ENCODE measurements around the gene CASK.

The CASK gene, protein sequence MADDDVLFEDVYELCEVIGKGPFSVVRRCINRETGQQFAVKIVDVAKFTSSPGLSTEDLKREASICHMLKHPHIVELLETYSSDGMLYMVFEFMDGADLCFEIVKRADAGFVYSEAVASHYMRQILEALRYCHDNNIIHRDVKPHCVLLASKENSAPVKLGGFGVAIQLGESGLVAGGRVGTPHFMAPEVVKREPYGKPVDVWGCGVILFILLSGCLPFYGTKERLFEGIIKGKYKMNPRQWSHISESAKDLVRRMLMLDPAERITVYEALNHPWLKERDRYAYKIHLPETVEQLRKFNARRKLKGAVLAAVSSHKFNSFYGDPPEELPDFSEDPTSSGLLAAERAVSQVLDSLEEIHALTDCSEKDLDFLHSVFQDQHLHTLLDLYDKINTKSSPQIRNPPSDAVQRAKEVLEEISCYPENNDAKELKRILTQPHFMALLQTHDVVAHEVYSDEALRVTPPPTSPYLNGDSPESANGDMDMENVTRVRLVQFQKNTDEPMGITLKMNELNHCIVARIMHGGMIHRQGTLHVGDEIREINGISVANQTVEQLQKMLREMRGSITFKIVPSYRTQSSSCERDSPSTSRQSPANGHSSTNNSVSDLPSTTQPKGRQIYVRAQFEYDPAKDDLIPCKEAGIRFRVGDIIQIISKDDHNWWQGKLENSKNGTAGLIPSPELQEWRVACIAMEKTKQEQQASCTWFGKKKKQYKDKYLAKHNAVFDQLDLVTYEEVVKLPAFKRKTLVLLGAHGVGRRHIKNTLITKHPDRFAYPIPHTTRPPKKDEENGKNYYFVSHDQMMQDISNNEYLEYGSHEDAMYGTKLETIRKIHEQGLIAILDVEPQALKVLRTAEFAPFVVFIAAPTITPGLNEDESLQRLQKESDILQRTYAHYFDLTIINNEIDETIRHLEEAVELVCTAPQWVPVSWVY

DNA sequence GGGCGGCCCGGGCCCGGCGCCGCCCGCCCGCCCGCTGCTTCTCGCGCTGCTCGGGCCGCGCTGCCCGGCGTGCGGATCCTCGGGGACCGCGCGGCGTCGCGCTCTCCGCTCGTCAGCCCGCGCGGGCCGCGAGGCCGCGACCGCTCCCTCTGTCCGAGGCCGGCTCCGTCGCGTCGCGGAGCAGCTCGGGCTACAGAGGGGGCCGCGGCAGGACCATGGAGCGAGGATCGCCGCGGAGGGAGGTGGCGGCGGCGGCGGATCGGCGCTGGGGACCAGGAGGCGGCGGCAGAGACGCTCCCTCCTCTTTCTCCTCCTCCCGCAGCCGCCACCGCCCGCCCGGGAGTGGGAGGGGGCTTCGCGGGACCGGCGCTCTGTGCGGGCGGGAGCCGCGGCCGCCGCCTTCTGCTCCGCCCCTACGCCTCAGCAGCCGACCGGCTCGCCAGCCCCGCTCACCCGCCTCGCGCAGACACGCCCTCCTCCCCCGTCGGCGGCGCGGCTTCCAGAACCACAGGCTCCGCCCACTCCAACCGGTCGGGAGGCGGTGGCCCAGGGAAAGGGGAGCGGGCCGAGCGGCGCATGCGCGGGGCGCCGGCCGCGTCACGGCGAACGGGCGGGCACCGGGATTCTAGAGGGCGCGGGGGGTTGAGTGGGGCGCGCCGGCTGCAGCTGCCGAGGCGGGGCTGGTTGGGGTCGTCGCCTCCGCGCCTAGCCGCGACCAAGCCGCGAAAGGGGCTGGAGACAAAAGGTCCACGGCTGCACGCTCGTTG, at the start of gene CASK:
Gene CASK (minus strand): TSS at position 344 of the 767 bp plus-strand sequence. CDS start 566 bp downstream, outside the sequence.
- H3K27ac ChIP-seq (ENCODE audit: low read depth, low read length), result peak within 1 kb of the TSS; percentile 61; the same call in 1 of the 2 replicates
- H3K4me3 ChIP-seq (ENCODE audit: low read depth, low read length), result peak within 1 kb of the TSS; percentile 91
- peaks cover 7% of the 10 kb centered on the region for H3K27me3 ChIP-seq (ENCODE audit: control insufficient read depth, insufficient read depth, low read length)
- H3K4me1 ChIP-seq (ENCODE audit: control insufficient read depth, insufficient read depth, low read length), result peaks cover 8% of the 10 kb centered on the region; the same call in 1 of the 2 replicates
- H3K9ac ChIP-seq (ENCODE audit: low read length), result peak within 1 kb of the TSS; percentile 91
- no peaks in the 10 kb centered on the region for H3K9me3 ChIP-seq (ENCODE audit: control insufficient read depth, insufficient read depth, low read depth, low read length)
- no peaks in the 10 kb centered on the region for H3K36me3 ChIP-seq (ENCODE audit: control insufficient read depth, insufficient read depth, low read length)

DNA sequence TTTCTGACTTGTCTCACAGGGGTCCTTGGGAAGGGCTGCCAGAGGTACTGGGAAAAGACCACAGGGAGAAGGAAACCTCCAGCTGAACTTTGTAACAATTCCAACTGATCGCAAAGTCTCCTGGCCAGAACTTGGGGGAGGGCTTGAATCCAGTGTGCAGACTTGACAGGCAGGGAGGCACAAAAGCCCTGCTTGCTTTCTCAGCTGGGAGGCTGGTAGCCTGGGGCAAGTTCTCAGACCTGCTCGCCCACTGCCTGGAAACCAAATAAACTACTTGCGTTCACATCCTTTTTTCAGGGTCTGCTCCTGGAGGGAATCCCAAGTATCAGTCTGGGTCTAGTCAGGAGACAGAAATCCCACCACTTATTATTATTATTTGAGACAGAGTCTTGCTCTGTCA, 48.0 kb upstream of the CASK start:
- Histone ChIP-seq H3K9ac (ENCODE audit: low read length) (peak overlapping the region; percentile 10), H3K4me1 (ENCODE audit: control insufficient read depth, insufficient read depth, low read length) (peaks cover 17% of the 10 kb centered on the region), H3K4me3 (ENCODE audit: low read depth, low read length) (no peak overlapping the region), H3K36me3 (ENCODE audit: control insufficient read depth, insufficient read depth, low read length) (no peaks in the 10 kb centered on the region), H3K27me3 (ENCODE audit: control insufficient read depth, insufficient read depth, low read length) (no peaks in the 10 kb centered on the region), H3K27ac (ENCODE audit: low read depth, low read length) (no peak overlapping the region), H3K9me3 (ENCODE audit: control insufficient read depth, insufficient read depth, low read depth, low read length) (0 out of 2 replicates have a peak, but pooled peaks cover 6% of the 10 kb centered on the region)

DNA sequence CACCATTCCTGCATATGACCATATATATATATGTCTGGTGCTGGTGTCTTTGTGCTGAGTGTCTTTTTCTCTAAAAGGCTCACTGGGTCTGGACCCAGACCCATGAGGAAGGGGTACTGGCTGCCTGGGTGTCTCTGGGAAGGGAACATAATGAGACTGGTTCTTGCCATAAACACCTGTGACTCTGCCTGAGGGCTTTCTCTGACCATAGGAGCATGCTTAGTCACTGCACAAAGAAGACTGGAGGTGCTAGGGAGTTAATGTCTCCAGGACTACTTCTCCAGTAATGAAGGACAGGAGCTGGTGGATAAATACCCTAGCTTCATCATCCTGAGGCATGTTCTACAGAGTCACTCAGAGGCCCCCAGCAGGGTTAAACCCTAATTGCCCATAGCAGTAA, 47.1 kb upstream of the CASK start:
- Histone ChIP-seq H3K9ac (ENCODE audit: low read length) (no peak overlapping the region), H3K9me3 (ENCODE audit: control insufficient read depth, insufficient read depth, low read depth, low read length) (0 out of 2 replicates have a peak, but pooled peaks cover 6% of the 10 kb centered on the region), H3K4me1 (ENCODE audit: control insufficient read depth, insufficient read depth, low read length) (peaks cover 17% of the 10 kb centered on the region), H3K4me3 (ENCODE audit: low read depth, low read length) (no peak overlapping the region), H3K27me3 (ENCODE audit: control insufficient read depth, insufficient read depth, low read length) (no peaks in the 10 kb centered on the region), H3K27ac (ENCODE audit: low read depth, low read length) (no peak overlapping the region), H3K36me3 (ENCODE audit: control insufficient read depth, insufficient read depth, low read length) (no peaks in the 10 kb centered on the region)

DNA sequence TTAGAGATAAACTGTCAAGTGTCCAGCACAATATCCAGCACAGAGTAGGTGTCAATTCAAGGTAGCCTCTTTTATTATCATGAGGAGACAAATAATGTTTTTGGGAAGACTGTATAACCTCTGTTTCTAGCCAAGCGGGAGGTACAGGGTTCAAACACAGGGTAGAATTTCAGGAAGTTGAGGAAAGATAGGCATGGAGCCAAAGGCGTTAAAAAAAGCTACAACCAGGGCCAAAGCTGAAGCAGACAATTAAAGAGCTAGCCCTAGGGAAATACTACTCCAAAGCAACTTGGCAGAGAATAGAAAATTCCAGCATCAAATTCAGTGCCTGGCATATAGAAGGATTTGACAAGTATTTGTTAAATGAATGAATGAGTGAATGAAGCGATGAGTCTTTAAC, 40.0 kb upstream of the CASK start:
- H3K27ac ChIP-seq (ENCODE audit: low read depth, low read length), result no peak overlapping the region
- H3K9ac ChIP-seq (ENCODE audit: low read length), result no peak overlapping the region
- no peaks in the 10 kb centered on the region for H3K27me3 ChIP-seq (ENCODE audit: control insufficient read depth, insufficient read depth, low read length)
- H3K36me3 ChIP-seq (ENCODE audit: control insufficient read depth, insufficient read depth, low read length), result no peaks in the 10 kb centered on the region
- H3K4me1 ChIP-seq (ENCODE audit: control insufficient read depth, insufficient read depth, low read length), result no peaks in the 10 kb centered on the region
- 0 out of 2 replicates have a peak, but pooled peaks cover 2% of the 10 kb centered on the region for H3K9me3 ChIP-seq (ENCODE audit: control insufficient read depth, insufficient read depth, low read depth, low read length)
- no peak overlapping the region for H3K4me3 ChIP-seq (ENCODE audit: low read depth, low read length)

GRCh38 chrX:41960142-41960541, 36.8 kb upstream of the CASK start:
- H3K9me3 ChIP-seq (ENCODE audit: control insufficient read depth, insufficient read depth, low read depth, low read length), result no peaks in the 10 kb centered on the region
- H3K36me3 ChIP-seq (ENCODE audit: control insufficient read depth, insufficient read depth, low read length), result no peaks in the 10 kb centered on the region
- H3K27me3 ChIP-seq (ENCODE audit: control insufficient read depth, insufficient read depth, low read length), result no peaks in the 10 kb centered on the region; the same call in 1 of the 2 replicates
- H3K4me1 ChIP-seq (ENCODE audit: control insufficient read depth, insufficient read depth, low read length), result no peaks in the 10 kb centered on the region
- no peak overlapping the region for H3K4me3 ChIP-seq (ENCODE audit: low read depth, low read length)
- H3K9ac ChIP-seq (ENCODE audit: low read length), result no peak overlapping the region
- H3K27ac ChIP-seq (ENCODE audit: low read depth, low read length), result no peak overlapping the region

GRCh38 chrX:41958861-41959260, 35.5 kb upstream of the CASK start:
- no peak overlapping the region for H3K27ac ChIP-seq (ENCODE audit: low read depth, low read length)
- H3K4me3 ChIP-seq (ENCODE audit: low read depth, low read length), result no peak overlapping the region
- no peaks in the 10 kb centered on the region for H3K36me3 ChIP-seq (ENCODE audit: control insufficient read depth, insufficient read depth, low read length)
- H3K9me3 ChIP-seq (ENCODE audit: control insufficient read depth, insufficient read depth, low read depth, low read length), result no peaks in the 10 kb centered on the region
- no peaks in the 10 kb centered on the region for H3K4me1 ChIP-seq (ENCODE audit: control insufficient read depth, insufficient read depth, low read length)
- no peak overlapping the region for H3K9ac ChIP-seq (ENCODE audit: low read length)
- H3K27me3 ChIP-seq (ENCODE audit: control insufficient read depth, insufficient read depth, low read length), result no peaks in the 10 kb centered on the region; the same call in 1 of the 2 replicates

GRCh38 chrX:41956027-41956426, 32.7 kb upstream of the CASK start:
- no peak overlapping the region for H3K9ac ChIP-seq (ENCODE audit: low read length)
- H3K27ac ChIP-seq (ENCODE audit: low read depth, low read length), result no peak overlapping the region
- no peaks in the 10 kb centered on the region for H3K4me1 ChIP-seq (ENCODE audit: control insufficient read depth, insufficient read depth, low read length)
- no peaks in the 10 kb centered on the region for H3K36me3 ChIP-seq (ENCODE audit: control insufficient read depth, insufficient read depth, low read length)
- H3K27me3 ChIP-seq (ENCODE audit: control insufficient read depth, insufficient read depth, low read length), result no peaks in the 10 kb centered on the region; the same call in 1 of the 2 replicates
- no peak overlapping the region for H3K4me3 ChIP-seq (ENCODE audit: low read depth, low read length)
- no peaks in the 10 kb centered on the region for H3K9me3 ChIP-seq (ENCODE audit: control insufficient read depth, insufficient read depth, low read depth, low read length)

- Histone ChIP-seq H3K36me3 (ENCODE audit: control insufficient read depth, insufficient read depth, low read length) (no peaks in the 10 kb centered on the region), H3K4me3 (ENCODE audit: low read depth, low read length) (no peak overlapping the region), H3K27ac (ENCODE audit: low read depth, low read length) (no peak overlapping the region), H3K9ac (ENCODE audit: low read length) (no peak overlapping the region), H3K9me3 (ENCODE audit: control insufficient read depth, insufficient read depth, low read depth, low read length) (no peaks in the 10 kb centered on the region), H3K4me1 (ENCODE audit: control insufficient read depth, insufficient read depth, low read length) (peaks cover 5% of the 10 kb centered on the region; the same call in 1 of the 2 replicates), H3K27me3 (ENCODE audit: control insufficient read depth, insufficient read depth, low read length) (no peaks in the 10 kb centered on the region; the same call in 1 of the 2 replicates)
Measured at GRCh38 chrX:41952102-41952501, 28.7 kb upstream of the CASK start.

DNA sequence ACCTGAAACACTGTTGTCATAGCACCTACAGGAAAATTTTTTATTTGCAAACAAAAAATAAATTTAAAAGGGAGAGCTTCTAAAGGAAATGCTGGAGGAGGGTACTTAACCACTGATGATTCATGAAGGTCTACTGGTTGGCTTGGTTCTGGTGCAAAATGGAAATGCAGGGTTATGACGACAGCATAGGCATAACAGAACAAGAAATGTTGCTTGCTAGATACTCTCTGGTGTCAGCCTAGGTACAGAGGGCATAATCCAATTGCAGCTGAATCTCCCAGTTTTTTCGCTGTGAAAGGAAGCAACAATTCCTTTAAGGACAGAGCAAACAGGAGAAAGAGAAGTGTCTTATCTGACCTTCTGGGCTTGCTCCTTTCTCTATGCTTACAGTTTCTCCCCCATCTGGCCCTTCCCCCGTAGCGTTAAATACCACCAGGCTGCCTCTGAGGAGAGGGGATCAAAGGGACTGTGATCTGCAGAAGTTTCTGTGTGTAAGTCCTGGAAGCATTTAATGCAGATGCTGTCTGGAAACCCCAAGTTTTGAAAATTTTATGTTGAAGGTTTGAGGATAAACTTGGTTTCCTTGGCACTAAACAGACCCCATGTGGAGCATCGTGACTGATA, 23.7 kb upstream of the CASK start:
- peaks cover 21% of the 10 kb centered on the region for H3K4me1 ChIP-seq (ENCODE audit: control insufficient read depth, insufficient read depth, low read length)
- H3K4me3 ChIP-seq (ENCODE audit: low read depth, low read length), result no peak overlapping the region
- H3K9ac ChIP-seq (ENCODE audit: low read length), result no peak overlapping the region
- H3K9me3 ChIP-seq (ENCODE audit: control insufficient read depth, insufficient read depth, low read depth, low read length), result no peaks in the 10 kb centered on the region
- peak overlapping the region; percentile 7; the same call in 1 of the 2 replicates for H3K27ac ChIP-seq (ENCODE audit: low read depth, low read length)
- no peaks in the 10 kb centered on the region for H3K27me3 ChIP-seq (ENCODE audit: control insufficient read depth, insufficient read depth, low read length)
- no peaks in the 10 kb centered on the region for H3K36me3 ChIP-seq (ENCODE audit: control insufficient read depth, insufficient read depth, low read length)

DNA sequence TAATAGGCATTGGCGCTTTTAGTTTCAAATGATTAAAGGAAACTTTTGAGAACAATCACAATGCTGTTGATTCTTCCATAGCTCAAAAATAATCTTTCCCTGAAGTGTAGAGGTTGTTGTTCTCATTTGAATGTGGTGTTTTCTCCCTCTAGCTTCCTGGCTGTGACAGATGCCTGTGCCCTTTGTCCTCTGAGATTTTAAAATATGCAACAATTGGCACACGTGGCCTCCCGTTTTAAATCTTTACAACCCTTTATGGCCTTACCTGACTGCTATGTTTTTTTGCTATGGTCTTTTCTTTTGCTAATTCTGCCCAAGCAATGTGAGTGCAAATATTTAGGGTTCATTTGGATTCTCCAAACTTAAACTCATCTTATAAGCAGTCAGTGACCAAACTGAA, 22.9 kb upstream of the CASK start:
- Histone ChIP-seq H3K9ac (ENCODE audit: low read length) (no peak overlapping the region), H3K9me3 (ENCODE audit: control insufficient read depth, insufficient read depth, low read depth, low read length) (no peaks in the 10 kb centered on the region), H3K27ac (ENCODE audit: low read depth, low read length) (0 out of 2 replicates have a peak overlapping the region, but pooled peaks have one; percentile 7)

More for the DNA sequence above, 22.9 kb upstream of the CASK start:
- Histone ChIP-seq H3K4me3 (ENCODE audit: low read depth, low read length) (no peak overlapping the region), H3K36me3 (ENCODE audit: control insufficient read depth, insufficient read depth, low read length) (no peaks in the 10 kb centered on the region), H3K27me3 (ENCODE audit: control insufficient read depth, insufficient read depth, low read length) (no peaks in the 10 kb centered on the region), H3K4me1 (ENCODE audit: control insufficient read depth, insufficient read depth, low read length) (peaks cover 21% of the 10 kb centered on the region)

All from HUES6 (cell line).